H1 (cell line): ENCODE results near the gene PRSS53. TPM values are rescaled to one million over a fixed set of nuclear protein-coding genes. Genes with fewer than 3 reads are reported as not detected.

ENCODE experiments used
- CTCF ChIA-PET: fragments of 300-600 bp; sonication (Branson Sonifier 250); formaldehyde crosslinking; loops from one replicate; lab custom pipeline; 2021; ENCODE audit not compliant: partially characterized antibody; lab: Charles Lee
- POLR2A ChIA-PET: fragments of 300-600 bp; sonication (Branson Sonifier 250); formaldehyde crosslinking; loops from one replicate; lab custom pipeline; 2021; ENCODE audit warnings: inconsistent platforms; ENCODE audit not compliant: partially characterized antibody; lab: Charles Lee
- DNase-seq, 2 experiments: peaks; one replicate each; pipeline versions ENCODE4 v3.0.0 to v3.0.0-alpha.2; 2010 to 2022; ENCODE audit warnings: low spot score in 2 of 2, low read depth in 1 of 2, mixed read lengths in 1 of 2
- FAIRE-seq: peaks from 2 replicates; lab custom pipeline; 2011; peaks lifted over from hg19 to GRCh38; lab: Jason Lieb, UNC
- H2AFZ ChIP-seq: 2 replicates; pipeline ENCODE4 v1.8.1; 2012; ENCODE audit warnings: low read length, inconsistent platforms
- H2AK5ac ChIP-seq: 2 replicates; pipeline ENCODE4 v1.6.1; 2013; ENCODE audit warnings: low read depth, low read length
- H2BK120ac ChIP-seq: replicated peaks from 2 replicates; pipeline ENCODE3; 2013; ENCODE audit warnings: low read depth, low read length, inconsistent platforms
- H2BK12ac ChIP-seq: 2 replicates; pipeline ENCODE4 v1.6.1; 2013; ENCODE audit warnings: low read depth, low read length
- H2BK15ac ChIP-seq: 2 replicates; pipeline ENCODE4 v1.6.1; 2013; ENCODE audit warnings: low read length
- H2BK20ac ChIP-seq: 2 replicates; pipeline ENCODE4 v1.6.1; 2013; ENCODE audit warnings: low read length
- H2BK5ac ChIP-seq: 2 replicates; pipeline ENCODE4 v1.6.1; 2013; ENCODE audit warnings: low read depth, low read length
- H3K14ac ChIP-seq: 2 replicates; pipeline ENCODE4 v1.6.1; 2013; ENCODE audit warnings: inconsistent platforms; ENCODE audit not compliant: insufficient read length
- H3K18ac ChIP-seq: 2 replicates; pipeline ENCODE4 v1.6.1; 2013; ENCODE audit warnings: low read length; ENCODE audit errors: extremely low read depth
- H3K23ac ChIP-seq: 2 replicates; pipeline ENCODE4 v1.6.1; 2013; ENCODE audit warnings: inconsistent platforms; ENCODE audit not compliant: insufficient read length
- H3K23me2 ChIP-seq: 2 replicates; pipeline ENCODE4 v1.6.1; 2013; ENCODE audit warnings: low read depth, low read length
- H3K27ac ChIP-seq: 2 replicates; pipeline ENCODE4 v1.6.1; 2011; ENCODE audit warnings: low read depth, low read length, inconsistent platforms
- H3K27me3 ChIP-seq, 4 experiments: replicated peaks in 1 of 4; 1 replicate in 1 of 4; 2 replicates in 3 of 4; pipeline versions ENCODE4 v1.6.1 to v1.8.1; 2011 to 2013; ENCODE audit warnings: low read length in 3 of 4, mild to moderate bottlenecking in 3 of 4, inconsistent platforms in 2 of 4, mixed read lengths in 2 of 4, moderate library complexity in 1 of 4; ENCODE audit not compliant: control insufficient read depth in 3 of 4, insufficient read depth in 3 of 4; ENCODE audit errors: extremely low read depth in 1 of 4
- H3K36me3 ChIP-seq, 4 experiments: 2 replicates each; pipeline versions ENCODE4 v1.6.1 to v1.8.1; 2011 to 2013; ENCODE audit warnings: mild to moderate bottlenecking in 4 of 4, low read length in 3 of 4, moderate library complexity in 2 of 4, control low read depth in 1 of 4, inconsistent platforms in 1 of 4; ENCODE audit not compliant: insufficient read depth in 4 of 4, control insufficient read depth in 2 of 4
- H3K4ac ChIP-seq: replicated peaks from 2 replicates; pipeline ENCODE3; 2013; ENCODE audit warnings: low read length, low read depth, mixed read lengths, inconsistent platforms; ENCODE audit not compliant: insufficient read length
- H3K4me1 ChIP-seq, 4 experiments: replicated peaks in 1 of 4; 1 replicate in 1 of 4; 2 replicates in 3 of 4; pipeline versions ENCODE4 v1.6.1 to v1.8.1; 2011 to 2013; ENCODE audit warnings: low read length in 3 of 4, inconsistent platforms in 2 of 4, mixed read lengths in 1 of 4; ENCODE audit not compliant: insufficient read depth in 4 of 4, control insufficient read depth in 3 of 4
- H3K4me2 ChIP-seq, 2 experiments: 2 replicates each; pipeline versions ENCODE4 v1.6.1 to v1.8.1; 2011 to 2013; ENCODE audit warnings: low read depth in 2 of 2, low read length in 2 of 2, control low read depth in 1 of 2, inconsistent platforms in 1 of 2, mild to moderate bottlenecking in 1 of 2; ENCODE audit not compliant: insufficient read depth in 1 of 2
- H3K4me3 ChIP-seq, 4 experiments: fragments of 200-600, 300-600 bp in 1 of 4; sonication (generic), shearing (Covaris generic), sonication (Bioruptor Twin) in 1 of 4; 2 replicates each; pipeline versions ENCODE4 v1.5.1 to v1.8.1; 2011 to 2016; ENCODE audit warnings: low read length in 4 of 4, low read depth in 3 of 4, control low read depth in 2 of 4, inconsistent platforms in 2 of 4, mild to moderate bottlenecking in 2 of 4, mixed read lengths in 1 of 4, moderate library complexity in 1 of 4; ENCODE audit not compliant: insufficient read depth in 2 of 4; ENCODE audit errors: extremely low read depth in 1 of 4
- H3K56ac ChIP-seq: replicated peaks from 2 replicates; pipeline ENCODE3; 2013; ENCODE audit warnings: low read depth, mild to moderate bottlenecking, mixed read lengths, low read length, inconsistent platforms; ENCODE audit not compliant: insufficient read length
- H3K79me1 ChIP-seq: 2 replicates; pipeline ENCODE4 v1.6.1; 2013; ENCODE audit warnings: low read depth, low read length, control low read depth
- H3K79me2 ChIP-seq, 2 experiments: 2 replicates each; pipeline versions ENCODE4 v1.6.1 to v1.8.1; 2012 to 2013; ENCODE audit warnings: low read length in 2 of 2, mild to moderate bottlenecking in 2 of 2, inconsistent platforms in 1 of 2; ENCODE audit not compliant: insufficient read depth in 2 of 2, control insufficient read depth in 1 of 2
- H3K9ac ChIP-seq, 4 experiments: replicated peaks in 1 of 4; 1 replicate in 1 of 4; 2 replicates in 3 of 4; pipeline versions ENCODE4 v1.6.1 to v1.8.1; 2011 to 2013; ENCODE audit warnings: low read depth in 3 of 4, low read length in 3 of 4, control low read depth in 2 of 4, mild to moderate bottlenecking in 2 of 4, moderate library complexity in 2 of 4, inconsistent platforms in 1 of 4; ENCODE audit errors: extremely low read depth in 1 of 4
- H3K9me3 ChIP-seq, 2 experiments: 2 replicates each; pipeline versions ENCODE4 v1.6.1 to v1.8.1; 2012 to 2013; ENCODE audit warnings: mild to moderate bottlenecking in 2 of 2, moderate library complexity in 2 of 2, control low read depth in 1 of 2, inconsistent platforms in 1 of 2, low read depth in 1 of 2, low read length in 1 of 2, mixed read lengths in 1 of 2; ENCODE audit not compliant: insufficient read depth in 2 of 2
- H4K20me1 ChIP-seq, 2 experiments: replicated peaks in 1 of 2; 2 replicates each; pipeline versions ENCODE3 to v1.8.1; 2011 to 2013; ENCODE audit warnings: inconsistent platforms in 2 of 2, low read length in 2 of 2, mild to moderate bottlenecking in 1 of 2; ENCODE audit not compliant: insufficient read depth in 2 of 2, control insufficient read depth in 1 of 2
- H4K5ac ChIP-seq: 2 replicates; pipeline ENCODE4 v1.6.1; 2013; ENCODE audit warnings: low read length, low read depth, mixed read lengths, inconsistent platforms; ENCODE audit not compliant: insufficient read length
- H4K8ac ChIP-seq: 2 replicates; pipeline ENCODE4 v1.8.0; 2013; ENCODE audit warnings: mild to moderate bottlenecking, moderate library complexity, low read length, inconsistent platforms; ENCODE audit not compliant: insufficient read depth; ENCODE audit errors: extremely low read depth
- H4K91ac ChIP-seq: replicated peaks from 2 replicates; pipeline ENCODE3; 2013; ENCODE audit warnings: low read length, mixed read lengths, inconsistent platforms; ENCODE audit not compliant: insufficient read length
- CBX8 ChIP-seq: fragments of 300-800, 300-1000 bp; sonication (generic); IDR thresholded peaks from 2 replicates; pipeline ENCODE4 v1.7.1; 2016; ENCODE audit warnings: low read depth, low read length, borderline replicate concordance
- CHD2 ChIP-seq: IDR thresholded peaks from 2 replicates; pipeline ENCODE4 v1.6.1; 2012; ENCODE audit warnings: low read length, improper control_type of control experiment
- KDM1A ChIP-seq: fragments of 200-600, 300-600 bp; sonication (generic); IDR thresholded peaks from 2 replicates; pipeline ENCODE4 v1.7.1; 2016; ENCODE audit warnings: mild to moderate bottlenecking, low read length, borderline replicate concordance
- POLR2A ChIP-seq, 2 experiments: IDR thresholded peaks; 1 replicate in 1 of 2; 2 replicates in 1 of 2; pipeline ENCODE4 v1.6.1; 2011; ENCODE audit warnings: low read depth in 2 of 2, low read length in 2 of 2, mild to moderate bottlenecking in 2 of 2; ENCODE audit errors: control extremely low read depth in 1 of 2
- RXRA ChIP-seq: IDR thresholded peaks from 2 replicates; pipeline ENCODE4 v1.6.1; 2011; ENCODE audit warnings: low read depth, mild to moderate bottlenecking, low read length, moderate library complexity; ENCODE audit not compliant: insufficient read depth
- SAP30 ChIP-seq: fragments of 300-600 bp; sonication (generic); IDR thresholded peaks from 2 replicates; pipeline ENCODE4 v1.7.1; 2012; ENCODE audit warnings: low read length, moderate library complexity, mild to moderate bottlenecking, inconsistent platforms; ENCODE audit not compliant: insufficient read depth, insufficient replicate concordance
- SIN3A ChIP-seq, 2 experiments: IDR thresholded peaks in 1 of 2; conservative IDR thresholded peaks in 1 of 2; 2 replicates each; pipeline ENCODE4 v1.6.1; 2011 to 2012; ENCODE audit warnings: low read length in 2 of 2, improper control_type of control experiment in 1 of 2, low read depth in 1 of 2, mild to moderate bottlenecking in 1 of 2
- WGBS, 2 experiments: shearing (Covaris generic) in 1 of 2; methylation state at CpG; one replicate each; pipeline versions ENCODE4 v1.1.6 to v1.1.7; 2013 to 2015; ENCODE audit warnings: low lambda C conversion rate in 2 of 2, mixed read lengths in 2 of 2, inconsistent platforms in 1 of 2, low coverage in 1 of 2, missing lambda C conversion rate in 1 of 2; ENCODE audit not compliant: insufficient replicate concordance in 2 of 2, insufficient coverage in 1 of 2, insufficient read length in 1 of 2; ENCODE audit errors: extremely low coverage in 1 of 2, missing lambda C conversion rate in 1 of 2; 5-methylcytosine and 5-hydroxymethylcytosine counted together
- polyA plus RNA-seq, 7 experiments: library from polyadenylated mRNA; depleted of rRNA in 3 of 7; stranded (reverse) in 5 of 7; unstranded in 2 of 7; fragments of >200 nt in 5 of 7; fragments of 200-250 nt in 2 of 7; gene quantifications; 1 replicate in 5 of 7; 2 replicates in 1 of 7; 4 replicates in 1 of 7; pipeline versions ENCODE4 v1.2.1 to v1.2.3, GENCODE V29; 2011 to 2013; ENCODE audit warnings: missing spikeins in 2 of 7, mixed read lengths in 2 of 7
- total RNA-seq: library from RNA; stranded (reverse); fragmentation: NEBNext Ultra II Directional; extraction: Animal tissue kit (Norgen Biotek cat#: 25700); gene quantifications from 2 replicates; pipeline ENCODE4 v1.2.1, GENCODE V29; 2021
- TF ChIP-seq, protein P1 (sequence below): IDR thresholded peaks from 2 replicates; pipeline ENCODE4 v1.6.1; 2011; ENCODE audit warnings: low read length, improper control_type of control experiment
- TF ChIP-seq, protein P2 (sequence below), 3 experiments: IDR thresholded peaks; 1 replicate in 2 of 3; 2 replicates in 1 of 3; pipeline versions ENCODE4 v1.5.1 to v1.6.1; 2011; ENCODE audit warnings: low read length in 3 of 3, mild to moderate bottlenecking in 3 of 3, inconsistent platforms in 2 of 3, low read depth in 1 of 3, moderate library complexity in 1 of 3; ENCODE audit not compliant: insufficient read depth in 1 of 3; ENCODE audit errors: control extremely low read depth in 1 of 3

PRSS53 gene
- total and polyA plus RNA-seq, 2 of the 8 experiments (the other 6 are each of a cell fraction or from before 2014, with no cell fraction given): 1.7 to 2.6 TPM

DNA sequence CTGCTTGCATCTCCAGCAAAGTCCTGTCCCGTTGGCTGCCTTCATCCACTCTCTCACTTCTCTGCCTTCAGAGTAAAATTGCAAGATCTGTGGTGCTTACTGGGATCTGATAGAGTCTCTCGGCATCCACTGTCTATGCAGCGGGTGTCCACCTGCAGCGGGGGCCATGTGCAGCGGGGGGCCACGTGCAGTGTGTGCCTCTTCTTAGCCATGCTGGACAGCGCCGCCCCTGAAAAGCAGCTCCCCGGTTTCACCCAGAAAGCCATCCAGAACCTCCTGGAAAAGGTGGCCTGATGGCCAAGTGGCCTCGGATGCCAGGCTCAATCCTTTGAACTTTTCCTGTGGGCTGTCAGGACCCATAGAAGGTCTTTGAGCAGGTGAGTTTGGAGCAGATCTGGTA lies 45.9 kb downstream of the PRSS53 start:
- Histone ChIP-seq H4K5ac (no peak overlapping the region), H3K36me3 (peaks cover 0 to 7% (median 0%) of the 10 kb centered on the region in 4 experiments; a peak in 1 of 8 replicates), H2BK12ac (no peak overlapping the region), H3K23me2 (peaks cover 2% of the 10 kb centered on the region; the same call in 1 of the 2 replicates), H3K4me2 (peak overlapping the region; percentile 57 to 69), H3K4me3 (peak overlapping the region; percentile 9 to 54 (median 40); a peak in 5 of 8 replicates), H3K23ac (no peak overlapping the region), H4K20me1 (peaks cover 0 to under 1% of the 10 kb centered on the region in 2 experiments), H2AFZ (peak overlapping the region; percentile 28; the same call in 1 of the 2 replicates), H4K91ac (no peak overlapping the region), H3K56ac (no peak overlapping the region), H4K8ac (no peak overlapping the region; the same call in 1 of the 2 replicates), H2BK120ac (no peak overlapping the region), H3K79me2 (no peaks in the 10 kb centered on the region), H3K14ac (no peak overlapping the region), H3K27me3 (no peaks in the 10 kb centered on the region), H2AK5ac (no peak overlapping the region), H3K9me3 (no peaks in the 10 kb centered on the region), H2BK15ac (no peak overlapping the region), H3K4me1 (peaks cover 0 to 3% (median 0%) of the 10 kb centered on the region in 4 experiments; a peak in 3 of 7 replicates), H3K4ac (no peak overlapping the region), H2BK20ac (no peak overlapping the region), H3K18ac (no peak overlapping the region), H3K79me1 (no peaks in the 10 kb centered on the region; the same call in 1 of the 2 replicates), H3K9ac (peak overlapping the region in 1 of 4 experiments; percentile 1; a peak in 1 of 7 replicates), H2BK5ac (no peak overlapping the region), H3K27ac (no peak overlapping the region)
- WGBS, 2 experiments: 94% methylated on average over 10 of the region's 10 CpGs; no CpG with 5 or more reads in 1 of the 2 experiments
- FAIRE-seq: no peak
- DNase-seq: no peak
- ChIA-PET CTCF (interaction anchor here (0.6 to 2.5 kb wide), 30 partner anchors 8 to 831 kb away, joined by 3 to 30 read pairs (median 4); partner anchors contain the start of genes HSD3B7, PRSS53, ZNF267 and ZNF646), POLR2A (interaction anchor here (0.7 to 3.2 kb wide), 11 partner anchors 10 to 91 kb away, joined by 3 to 15 read pairs (median 3); partner anchors contain the start of genes STX4, ZNF646 and ZNF668)
- TF ChIP-seq, protein P1, sequence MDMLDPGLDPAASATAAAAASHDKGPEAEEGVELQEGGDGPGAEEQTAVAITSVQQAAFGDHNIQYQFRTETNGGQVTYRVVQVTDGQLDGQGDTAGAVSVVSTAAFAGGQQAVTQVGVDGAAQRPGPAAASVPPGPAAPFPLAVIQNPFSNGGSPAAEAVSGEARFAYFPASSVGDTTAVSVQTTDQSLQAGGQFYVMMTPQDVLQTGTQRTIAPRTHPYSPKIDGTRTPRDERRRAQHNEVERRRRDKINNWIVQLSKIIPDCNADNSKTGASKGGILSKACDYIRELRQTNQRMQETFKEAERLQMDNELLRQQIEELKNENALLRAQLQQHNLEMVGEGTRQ: no peak
- TF ChIP-seq, protein P2, sequence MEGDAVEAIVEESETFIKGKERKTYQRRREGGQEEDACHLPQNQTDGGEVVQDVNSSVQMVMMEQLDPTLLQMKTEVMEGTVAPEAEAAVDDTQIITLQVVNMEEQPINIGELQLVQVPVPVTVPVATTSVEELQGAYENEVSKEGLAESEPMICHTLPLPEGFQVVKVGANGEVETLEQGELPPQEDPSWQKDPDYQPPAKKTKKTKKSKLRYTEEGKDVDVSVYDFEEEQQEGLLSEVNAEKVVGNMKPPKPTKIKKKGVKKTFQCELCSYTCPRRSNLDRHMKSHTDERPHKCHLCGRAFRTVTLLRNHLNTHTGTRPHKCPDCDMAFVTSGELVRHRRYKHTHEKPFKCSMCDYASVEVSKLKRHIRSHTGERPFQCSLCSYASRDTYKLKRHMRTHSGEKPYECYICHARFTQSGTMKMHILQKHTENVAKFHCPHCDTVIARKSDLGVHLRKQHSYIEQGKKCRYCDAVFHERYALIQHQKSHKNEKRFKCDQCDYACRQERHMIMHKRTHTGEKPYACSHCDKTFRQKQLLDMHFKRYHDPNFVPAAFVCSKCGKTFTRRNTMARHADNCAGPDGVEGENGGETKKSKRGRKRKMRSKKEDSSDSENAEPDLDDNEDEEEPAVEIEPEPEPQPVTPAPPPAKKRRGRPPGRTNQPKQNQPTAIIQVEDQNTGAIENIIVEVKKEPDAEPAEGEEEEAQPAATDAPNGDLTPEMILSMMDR (IDR thresholded peaks at IDR 0.05; ENCODE audit: control extremely low read depth in 1 of 3, insufficient read depth in 1 of 3, low read depth in 1 of 3, low read length in 3 of 3): no peak
- TF ChIP-seq CBX8: no peak
- no peak for TF ChIP-seq KDM1A
- TF ChIP-seq POLR2A (IDR thresholded peaks at IDR 0.05; ENCODE audit: control extremely low read depth in 1 of 2, low read depth in 2 of 2, low read length in 2 of 2): no peak
- TF ChIP-seq SIN3A (conservative IDR thresholded peaks at IDR 0.05 in 1 of 2, IDR thresholded peaks at IDR 0.05 in 1 of 2; ENCODE audit: low read depth in 1 of 2, low read length in 2 of 2): no peak
- TF ChIP-seq CHD2: no peak
- no peak for TF ChIP-seq RXRA
- TF ChIP-seq SAP30: no peak
